ENCODE results near the gene MYO1G.
"Not testable (repeated sequence)": the region's sequence is repeated elsewhere in the genome, so short reads cannot be mapped to it uniquely, and the experiment has no call there.

The MYO1G gene

GRCh38 chr7:44995555-44996493, 17.0 kb upstream of the MYO1G start:
- H3K9me3 ChIP-seq = no peaks in the 10 kb centered on the region
- no peak for TF ChIP-seq CTCF (IDR thresholded peaks at IDR 0.05)
- H3K36me3 ChIP-seq = no peaks in the 10 kb centered on the region
- no peak overlapping the region for H3K27ac ChIP-seq
- no peak overlapping the region for H3K4me3 ChIP-seq (ENCODE audit: low read depth in 1 of 2, low read length in 1 of 2)
- peaks cover 13 to 16% of the 10 kb centered on the region in 2 experiments for H3K4me1 ChIP-seq (ENCODE audit: control insufficient read depth in 1 of 2, insufficient read depth in 1 of 2, low read depth in 1 of 2, low read length in 1 of 2)
- no peaks in the 10 kb centered on the region for H3K27me3 ChIP-seq

GRCh38 chr7:44994877-44995554, 16.2 kb upstream of the MYO1G start:
- no peaks in the 10 kb centered on the region for H3K36me3 ChIP-seq
- peaks cover 8 to 12% of the 10 kb centered on the region in 2 experiments for H3K4me1 ChIP-seq (ENCODE audit: control insufficient read depth in 1 of 2, insufficient read depth in 1 of 2, low read depth in 1 of 2, low read length in 1 of 2)
- no peaks in the 10 kb centered on the region for H3K9me3 ChIP-seq
- no peak for TF ChIP-seq CTCF (IDR thresholded peaks at IDR 0.05)
- H3K4me3 ChIP-seq (ENCODE audit: low read depth in 1 of 2, low read length in 1 of 2) = no peak overlapping the region
- no peaks in the 10 kb centered on the region for H3K27me3 ChIP-seq
- H3K27ac ChIP-seq = no peak overlapping the region

- not testable (repeated sequence) for H3K27me3 ChIP-seq; H3K4me1 ChIP-seq (ENCODE audit: control insufficient read depth in 1 of 2, insufficient read depth in 1 of 2, low read depth in 1 of 2, low read length in 1 of 2); H3K27ac ChIP-seq; H3K9me3 ChIP-seq; H3K36me3 ChIP-seq; H3K4me3 ChIP-seq (ENCODE audit: low read depth in 1 of 2, low read length in 1 of 2)
Measured at GRCh38 chr7:44992004-44992795, 13.4 kb upstream of the MYO1G start.

- H3K27ac ChIP-seq = no peak overlapping the region
- TF ChIP-seq CTCF (IDR thresholded peaks at IDR 0.05) = no peak
Measured at GRCh38 chr7:44990109-44991023, 11.6 kb upstream of the MYO1G start.

GRCh38 chr7:44989132-44989531, 10.3 kb upstream of the MYO1G start:
- no peak for TF ChIP-seq CTCF (IDR thresholded peaks at IDR 0.05)
- Histone ChIP-seq H3K9me3 (no peaks in the 10 kb centered on the region), H3K27me3 (no peaks in the 10 kb centered on the region), H3K36me3 (no peaks in the 10 kb centered on the region), H3K4me3 (ENCODE audit: low read depth in 1 of 2, low read length in 1 of 2) (no peak overlapping the region), H3K4me1 (ENCODE audit: control insufficient read depth in 1 of 2, insufficient read depth in 1 of 2, low read depth in 1 of 2, low read length in 1 of 2) (peaks cover 19% of the 10 kb centered on the region in 2 experiments), H3K27ac (no peak overlapping the region)

More at GRCh38 chr7:44990109-44991023, 11.6 kb upstream of the MYO1G start:
- Histone ChIP-seq H3K27me3 (no peaks in the 10 kb centered on the region), H3K4me3 (ENCODE audit: low read depth in 1 of 2, low read length in 1 of 2) (no peak overlapping the region), H3K9me3 (no peaks in the 10 kb centered on the region), H3K36me3 (no peaks in the 10 kb centered on the region), H3K4me1 (ENCODE audit: control insufficient read depth in 1 of 2, insufficient read depth in 1 of 2, low read depth in 1 of 2, low read length in 1 of 2) (peaks cover 16 to 19% of the 10 kb centered on the region in 2 experiments)
